Skeletal muscle tissue (tissue), 4 donors: ENCODE measurements around the gene NUP133. TPM values are rescaled to one million over a fixed set of nuclear protein-coding genes. Genes with fewer than 3 reads are reported as not detected.

Source experiments
- H3K27ac ChIP-seq: one replicate; pipeline ENCODE4 v1.7.0; 2013; ENCODE audit warnings: mild to moderate bottlenecking, low read depth, low read length, inconsistent platforms
- H3K27me3 ChIP-seq, 3 donors: one replicate each; pipeline ENCODE4 v1.7.0; 2013; ENCODE audit warnings: low read length in 3 of 3; ENCODE audit not compliant: control insufficient read depth in 3 of 3, insufficient read depth in 3 of 3
- H3K36me3 ChIP-seq, 3 donors: one replicate each; pipeline ENCODE4 v1.7.0; 2013; ENCODE audit warnings: low read length in 3 of 3; ENCODE audit not compliant: control insufficient read depth in 3 of 3, insufficient read depth in 3 of 3
- H3K4me1 ChIP-seq, 3 donors: one replicate each; pipeline ENCODE4 v1.7.0; 2013; ENCODE audit warnings: low read length in 3 of 3, mild to moderate bottlenecking in 3 of 3; ENCODE audit not compliant: control insufficient read depth in 3 of 3, insufficient read depth in 3 of 3
- H3K4me3 ChIP-seq, 3 donors: one replicate each; pipeline ENCODE4 v1.7.0; 2013; ENCODE audit warnings: low read length in 3 of 3
- H3K9ac ChIP-seq, 3 donors: one replicate each; pipeline ENCODE4 v1.7.0; 2013; ENCODE audit warnings: low read length in 3 of 3, mild to moderate bottlenecking in 3 of 3, moderate library complexity in 2 of 3, low read depth in 1 of 3
- H3K9me3 ChIP-seq, 3 donors: one replicate each; pipeline ENCODE4 v1.7.0; 2013; ENCODE audit warnings: low read length in 3 of 3; ENCODE audit not compliant: control insufficient read depth in 3 of 3
- total RNA-seq: library from RNA; depleted of rRNA; stranded (reverse); fragments of >200 nt; gene quantifications from one replicate; pipeline ENCODE4 v1.2.3, GENCODE V29; 2014
- donor health status: Osteomylitis.

Gene NUP133
- total RNA-seq, 1 donor from 2014 or later: 44.4 TPM

DNA sequence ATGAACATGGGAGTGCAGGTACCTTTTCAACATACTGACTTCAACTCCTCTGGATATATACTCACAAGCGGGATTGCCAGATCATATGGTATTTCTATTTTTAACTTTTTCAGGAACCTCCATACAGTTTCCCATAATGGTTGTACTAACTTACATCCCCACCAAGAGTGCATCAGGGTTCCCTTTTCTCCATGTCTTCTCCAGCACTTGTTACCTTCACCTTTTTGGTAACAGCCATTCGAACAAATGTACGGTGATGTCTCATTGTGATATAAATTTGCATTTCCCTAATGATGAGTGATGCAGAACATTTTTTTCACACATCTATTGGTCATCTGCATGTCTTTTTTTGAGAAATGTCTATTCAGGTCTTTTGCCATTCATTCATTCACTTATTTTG is 48.3 kb downstream of the NUP133 start:
- no peak overlapping the region for H3K27ac ChIP-seq
- H3K36me3 ChIP-seq: peaks cover 26 to 53% (median 52%) of the 10 kb centered on the region in 3 donors
- no peak overlapping the region for H3K4me3 ChIP-seq
- H3K9me3 ChIP-seq: no peaks in the 10 kb centered on the region
- H3K9ac ChIP-seq: no peak overlapping the region
- H3K27me3 ChIP-seq: no peaks in the 10 kb centered on the region
- H3K4me1 ChIP-seq: peaks cover 0 to 6% (median 0%) of the 10 kb centered on the region in 3 donors

- H3K36me3 ChIP-seq: peaks cover 8 to 34% (median 30%) of the 10 kb centered on the region in 3 donors
These were observed 50.7 kb downstream of the NUP133 start for GRCh38 chr1:229457436-229457835.

DNA sequence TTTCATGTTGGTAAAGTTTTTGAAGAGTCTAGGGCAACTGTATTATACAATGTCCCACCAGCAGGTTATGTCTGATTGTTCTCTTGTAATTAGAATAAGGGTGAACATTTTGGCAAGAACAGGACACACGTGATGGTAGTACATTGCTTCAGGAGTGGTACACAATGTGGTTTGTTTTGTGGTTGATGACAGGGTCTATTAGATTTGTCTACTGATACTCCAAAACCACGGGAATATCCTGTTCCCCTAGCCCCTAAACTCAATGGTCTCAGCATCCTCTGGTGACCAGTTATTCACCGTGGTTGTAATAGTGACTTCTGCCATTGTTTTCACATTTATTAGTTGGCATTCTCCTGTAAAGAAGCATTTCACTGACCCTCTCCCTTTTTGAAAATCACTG is 52.1 kb downstream of the NUP133 start:
- no peak overlapping the region for H3K4me3 ChIP-seq
- H3K27me3 ChIP-seq: no peaks in the 10 kb centered on the region
- H3K4me1 ChIP-seq: peaks cover 0 to 3% (median 0%) of the 10 kb centered on the region in 3 donors
- H3K27ac ChIP-seq: no peak overlapping the region
- H3K9me3 ChIP-seq: no peaks in the 10 kb centered on the region
- no peak overlapping the region for H3K9ac ChIP-seq
- peaks cover 16 to 40% (median 26%) of the 10 kb centered on the region in 3 donors for H3K36me3 ChIP-seq

More at GRCh38 chr1:229457436-229457835, 50.7 kb downstream of the NUP133 start:
- H3K4me1 ChIP-seq: peaks cover 0 to 6% (median 0%) of the 10 kb centered on the region in 3 donors
- H3K9me3 ChIP-seq: no peaks in the 10 kb centered on the region
- H3K27me3 ChIP-seq: no peaks in the 10 kb centered on the region
- no peak overlapping the region for H3K9ac ChIP-seq
- H3K4me3 ChIP-seq: no peak overlapping the region
- H3K27ac ChIP-seq: no peak overlapping the region

GRCh38 chr1:229454056-229454455 is 54.1 kb downstream of the NUP133 start:
- no peaks in the 10 kb centered on the region for H3K4me1 ChIP-seq
- no peak overlapping the region for H3K9ac ChIP-seq
- H3K27me3 ChIP-seq: no peaks in the 10 kb centered on the region
- H3K9me3 ChIP-seq: no peaks in the 10 kb centered on the region
- peaks cover 15 to 30% (median 16%) of the 10 kb centered on the region in 3 donors for H3K36me3 ChIP-seq
- H3K4me3 ChIP-seq: no peak overlapping the region
- H3K27ac ChIP-seq: no peak overlapping the region

- no peak overlapping the region for H3K27ac ChIP-seq
- no peaks in the 10 kb centered on the region for H3K4me1 ChIP-seq
- H3K4me3 ChIP-seq: no peak overlapping the region
- H3K27me3 ChIP-seq: no peaks in the 10 kb centered on the region
- H3K9ac ChIP-seq: no peak overlapping the region
- no peaks in the 10 kb centered on the region for H3K9me3 ChIP-seq
- peaks cover 19 to 34% (median 20%) of the 10 kb centered on the region in 3 donors for H3K36me3 ChIP-seq
These were observed 55.0 kb downstream of the NUP133 start for GRCh38 chr1:229452956-229453801.

DNA sequence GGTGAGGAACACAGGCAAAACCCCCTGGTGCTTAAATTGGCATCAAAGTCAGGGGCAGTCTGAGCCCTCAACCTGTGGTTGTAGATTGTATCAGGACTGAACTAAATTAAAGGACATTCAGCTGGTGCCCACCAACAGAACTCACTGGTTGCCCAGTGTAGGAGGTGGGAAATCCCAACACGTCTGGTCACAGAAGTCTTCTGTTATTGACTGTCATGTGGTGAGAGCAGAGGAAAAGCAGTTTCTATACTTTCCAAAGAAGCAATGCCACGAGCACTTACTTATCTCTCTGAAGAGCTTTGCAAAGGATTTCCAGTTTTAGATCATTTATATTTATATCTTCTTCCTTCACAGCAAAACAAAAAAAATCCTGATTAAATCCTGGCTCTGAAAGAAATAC is 59.3 kb downstream of the NUP133 start:
- Histone ChIP-seq H3K27ac (no peak overlapping the region), H3K9ac (no peak overlapping the region), H3K4me3 (no peak overlapping the region), H3K9me3 (no peaks in the 10 kb centered on the region), H3K36me3 (peaks cover 21 to 37% (median 26%) of the 10 kb centered on the region in 3 donors), H3K27me3 (no peaks in the 10 kb centered on the region), H3K4me1 (no peaks in the 10 kb centered on the region)

- H3K4me1 ChIP-seq: no peaks in the 10 kb centered on the region
- H3K36me3 ChIP-seq: peaks cover 21 to 37% (median 26%) of the 10 kb centered on the region in 3 donors
- no peak overlapping the region for H3K27ac ChIP-seq
- H3K9ac ChIP-seq: no peak overlapping the region
- no peaks in the 10 kb centered on the region for H3K9me3 ChIP-seq
- H3K4me3 ChIP-seq: no peak overlapping the region
- H3K27me3 ChIP-seq: no peaks in the 10 kb centered on the region
These were observed 59.8 kb downstream of the NUP133 start for GRCh38 chr1:229448354-229448753.

GRCh38 chr1:229447809-229448252 is 60.3 kb downstream of the NUP133 start:
- H3K9me3 ChIP-seq: no peaks in the 10 kb centered on the region
- no peaks in the 10 kb centered on the region for H3K27me3 ChIP-seq
- H3K27ac ChIP-seq: no peak overlapping the region
- no peak overlapping the region for H3K4me3 ChIP-seq
- H3K9ac ChIP-seq: no peak overlapping the region
- H3K36me3 ChIP-seq: peaks cover 21 to 39% (median 26%) of the 10 kb centered on the region in 3 donors
- no peaks in the 10 kb centered on the region for H3K4me1 ChIP-seq

- no peak overlapping the region for H3K27ac ChIP-seq
- no peak overlapping the region for H3K4me3 ChIP-seq
- peaks cover 3 to 7% (median 6%) of the 10 kb centered on the region in 3 donors for H3K4me1 ChIP-seq
- H3K9ac ChIP-seq: no peak overlapping the region
- no peaks in the 10 kb centered on the region for H3K9me3 ChIP-seq
- H3K27me3 ChIP-seq: no peaks in the 10 kb centered on the region
- H3K36me3 ChIP-seq: peaks cover 13 to 29% (median 26%) of the 10 kb centered on the region in 3 donors
These were observed 62.3 kb downstream of the NUP133 start for GRCh38 chr1:229445828-229446227.

DNA sequence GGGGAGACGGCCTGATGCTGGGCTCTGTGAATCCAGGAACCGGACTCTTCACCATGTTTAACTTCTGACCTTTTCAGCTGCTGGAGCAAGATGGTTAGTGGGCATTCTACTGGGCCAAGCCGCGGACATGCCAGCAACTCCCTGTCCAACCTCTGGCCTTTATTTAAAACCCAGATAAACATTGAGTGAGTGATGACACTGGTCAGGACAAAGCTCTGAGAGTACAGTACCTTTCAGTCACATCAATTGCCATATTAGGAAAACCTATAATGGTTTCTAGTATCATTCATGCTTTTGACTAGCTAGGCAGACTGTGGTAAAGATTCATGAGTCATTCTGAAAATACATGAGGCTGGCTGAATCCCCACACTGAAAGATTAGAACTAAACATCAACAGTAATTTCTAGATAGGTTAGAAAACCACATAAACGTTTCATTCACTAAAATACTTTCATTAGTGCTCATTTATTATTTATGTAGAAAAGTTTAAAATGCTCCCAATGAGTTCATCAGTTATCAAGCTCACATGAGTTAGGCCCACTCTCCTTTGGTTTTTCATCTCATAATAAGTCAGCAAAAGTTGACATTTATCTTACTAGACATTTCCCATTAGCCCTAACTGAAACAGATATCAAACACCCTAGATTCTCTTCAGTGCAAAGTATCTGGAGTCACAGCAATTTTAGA is 67.1 kb downstream of the NUP133 start:
- Histone ChIP-seq H3K4me3 (no peak overlapping the region), H3K36me3 (peaks cover 9 to 27% (median 11%) of the 10 kb centered on the region in 3 donors), H3K9me3 (no peaks in the 10 kb centered on the region), H3K27me3 (no peaks in the 10 kb centered on the region), H3K27ac (peak overlapping the region; percentile 68), H3K9ac (peak overlapping the region; percentile 19 to 74 (median 66)), H3K4me1 (peaks cover 17 to 32% (median 25%) of the 10 kb centered on the region in 3 donors)
